Measurements from ENCODE around the gene PCIF1. TPM values are rescaled to one million over a fixed set of nuclear protein-coding genes. Genes with fewer than 3 reads are reported as not detected.
A peak's percentile ranks its signal among the peaks of the same experiment; 100 is the strongest.
"Not testable (repeated sequence)": the region's sequence is repeated elsewhere in the genome, so short reads cannot be mapped to it uniquely, and the experiment has no call there.

Gene PCIF1
- total RNA-seq, 1 donor = 45.0 TPM

- DNase-seq (ENCODE audit: low read depth in 2 of 3, low spot score in 2 of 3) = no peak
These were observed 12.9 kb upstream of the PCIF1 start for GRCh38 chr20:45921337-45922189.

- no peak for DNase-seq (ENCODE audit: low read depth in 2 of 3, low spot score in 2 of 3)
These were observed 9.9 kb upstream of the PCIF1 start for GRCh38 chr20:45924391-45925261.

- DNase-seq (ENCODE audit: low read depth in 2 of 3, low spot score in 2 of 3) = no peak
These were observed 8.5 kb upstream of the PCIF1 start for GRCh38 chr20:45925821-45926506.

GRCh38 chr20:45926731-45927070, 7.8 kb upstream of the PCIF1 start:
- no peak for DNase-seq (ENCODE audit: low read depth in 2 of 3, low spot score in 2 of 3)

GRCh38 chr20:45927071-45927878, 7.2 kb upstream of the PCIF1 start:
- DNase-seq (ENCODE audit: low read depth in 2 of 3, low spot score in 2 of 3) = no peak

GRCh38 chr20:45931680-45932079, 2.8 kb upstream of the PCIF1 start:
- DNase-seq (ENCODE audit: low read depth in 2 of 3, low spot score in 2 of 3) = not testable (repeated sequence)

GRCh38 chr20:45933266-45934045, 1.0 kb upstream of the PCIF1 start:
- DNase-seq (ENCODE audit: low read depth in 2 of 3, low spot score in 2 of 3) = peak in 2 of 3 donors; percentile 28 to 65

GRCh38 chr20:45934046-45934585, 367 bp upstream of the PCIF1 start:
- peak; percentile 27 to 56 (median 36) for DNase-seq (ENCODE audit: low read depth in 2 of 3, low spot score in 2 of 3)

- DNase-seq (ENCODE audit: low read depth in 2 of 3, low spot score in 2 of 3) = no peak
These were observed 1.0 kb downstream of the PCIF1 start for GRCh38 chr20:45935416-45936046.

GRCh38 chr20:45937765-45938164, 3.3 kb downstream of the PCIF1 start:
- no peak for DNase-seq (ENCODE audit: low read depth in 2 of 3, low spot score in 2 of 3)

GRCh38 chr20:45938727-45939438, 4.4 kb downstream of the PCIF1 start:
- DNase-seq (ENCODE audit: low read depth in 2 of 3, low spot score in 2 of 3) = no peak

GRCh38 chr20:45940053-45940452, 5.6 kb downstream of the PCIF1 start:
- no peak for DNase-seq (ENCODE audit: low read depth in 2 of 3, low spot score in 2 of 3)

- DNase-seq (ENCODE audit: low read depth in 2 of 3, low spot score in 2 of 3) = no peak
These were observed 6.0 kb downstream of the PCIF1 start for GRCh38 chr20:45940469-45940868.

GRCh38 chr20:45943613-45944012, 9.1 kb downstream of the PCIF1 start:
- no peak for DNase-seq (ENCODE audit: low read depth in 2 of 3, low spot score in 2 of 3)

GRCh38 chr20:45944151-45944964, 9.9 kb downstream of the PCIF1 start:
- no peak for DNase-seq (ENCODE audit: low read depth in 2 of 3, low spot score in 2 of 3)

GRCh38 chr20:45944965-45945677, 10.6 kb downstream of the PCIF1 start:
- no peak for DNase-seq (ENCODE audit: low read depth in 2 of 3, low spot score in 2 of 3)

GRCh38 chr20:45945678-45946148, 11.2 kb downstream of the PCIF1 start:
- no peak for DNase-seq (ENCODE audit: low read depth in 2 of 3, low spot score in 2 of 3)

Measured in hematopoietic multipotent progenitor cell (in vitro differentiated cells).